ENCODE results near the gene ZBED4.

Gene ZBED4

GRCh38 chr22:49885881-49886280 lies 32.2 kb downstream of the ZBED4 start:
- peaks cover 17% of the 10 kb centered on the region for H3K36me3 ChIP-seq (ENCODE audit: low read length)
- peaks cover 3% of the 10 kb centered on the region; the same call in 1 of the 2 replicates for H4K20me1 ChIP-seq (ENCODE audit: low read depth, low read length)
- H3K79me2 ChIP-seq (ENCODE audit: insufficient read depth, low read length) = peaks cover 41% of the 10 kb centered on the region
- H2AFZ ChIP-seq (ENCODE audit: low read depth, low read length, severe bottlenecking) = no peak overlapping the region
- H3K9me3 ChIP-seq (ENCODE audit: insufficient read depth, low read length) = no peaks in the 10 kb centered on the region
- no peak overlapping the region for H3K9ac ChIP-seq (ENCODE audit: low read length)
- no peak overlapping the region for H3K27ac ChIP-seq (ENCODE audit: low read depth, low read length)
- TF ChIP-seq EZH2phosphoT487 (conservative IDR thresholded peaks at IDR 0.05; ENCODE audit: low read length) (no peak), CTCF (IDR thresholded peaks at IDR 0.05; ENCODE audit: insufficient read depth, low read length, poor library complexity, severe bottlenecking) (no peak)
- no peak overlapping the region for H3K4me2 ChIP-seq (ENCODE audit: low read depth, low read length, poor library complexity, severe bottlenecking)
- no peaks in the 10 kb centered on the region for H3F3A ChIP-seq (ENCODE audit: insufficient read depth)
- no peaks in the 10 kb centered on the region for H3K9me2 ChIP-seq (replicated peaks; ENCODE audit: insufficient read depth, low read length)
- no peak overlapping the region for H3K4me3 ChIP-seq (ENCODE audit: insufficient read depth, low read length, poor library complexity, severe bottlenecking)
- no peaks in the 10 kb centered on the region for H3K27me3 ChIP-seq (ENCODE audit: low read length)

- H3K4me2 ChIP-seq (ENCODE audit: low read depth, low read length, poor library complexity, severe bottlenecking) = no peak overlapping the region
- TF ChIP-seq CTCF (IDR thresholded peaks at IDR 0.05; ENCODE audit: insufficient read depth, low read length, poor library complexity, severe bottlenecking) = no peak
- H3K79me2 ChIP-seq (ENCODE audit: insufficient read depth, low read length) = peaks cover 35% of the 10 kb centered on the region
- H3K36me3 ChIP-seq (ENCODE audit: low read length) = peaks cover 17% of the 10 kb centered on the region
- H3K27ac ChIP-seq (ENCODE audit: low read depth, low read length) = no peak overlapping the region
- no peak overlapping the region for H3K9ac ChIP-seq (ENCODE audit: low read length)
- no peaks in the 10 kb centered on the region for H3K27me3 ChIP-seq (ENCODE audit: low read length)
- no peak overlapping the region for H2AFZ ChIP-seq (ENCODE audit: low read depth, low read length, severe bottlenecking)
- peaks cover 3% of the 10 kb centered on the region; the same call in 1 of the 2 replicates for H4K20me1 ChIP-seq (ENCODE audit: low read depth, low read length)
- no peak overlapping the region for H3K4me3 ChIP-seq (ENCODE audit: insufficient read depth, low read length, poor library complexity, severe bottlenecking)
- no peaks in the 10 kb centered on the region for H3K9me3 ChIP-seq (ENCODE audit: insufficient read depth, low read length)
- no peaks in the 10 kb centered on the region for H3K9me2 ChIP-seq (replicated peaks; ENCODE audit: insufficient read depth, low read length)
- no peaks in the 10 kb centered on the region for H3F3A ChIP-seq (ENCODE audit: insufficient read depth)
Observed at GRCh38 chr22:49886346-49887063, 32.9 kb downstream of the ZBED4 start.

- peaks cover 17% of the 10 kb centered on the region for H3K36me3 ChIP-seq (ENCODE audit: low read length)
Observed at GRCh38 chr22:49887064-49887451, 33.4 kb downstream of the ZBED4 start.

More at GRCh38 chr22:49887064-49887451, 33.4 kb downstream of the ZBED4 start:
- Histone ChIP-seq H2AFZ (ENCODE audit: low read depth, low read length, severe bottlenecking) (no peak overlapping the region), H3K4me2 (ENCODE audit: low read depth, low read length, poor library complexity, severe bottlenecking) (no peak overlapping the region), H3K4me3 (ENCODE audit: insufficient read depth, low read length, poor library complexity, severe bottlenecking) (no peak overlapping the region), H3K9me2 (replicated peaks; ENCODE audit: insufficient read depth, low read length) (no peaks in the 10 kb centered on the region), H3K79me2 (ENCODE audit: insufficient read depth, low read length) (peaks cover 29% of the 10 kb centered on the region), H4K20me1 (ENCODE audit: low read depth, low read length) (peaks cover under 1% of the 10 kb centered on the region; the same call in 1 of the 2 replicates), H3K9me3 (ENCODE audit: insufficient read depth, low read length) (no peaks in the 10 kb centered on the region), H3K27ac (ENCODE audit: low read depth, low read length) (no peak overlapping the region), H3F3A (ENCODE audit: insufficient read depth) (no peaks in the 10 kb centered on the region), H3K9ac (ENCODE audit: low read length) (no peak overlapping the region), H3K27me3 (ENCODE audit: low read length) (no peaks in the 10 kb centered on the region)
- TF ChIP-seq CTCF (IDR thresholded peaks at IDR 0.05; ENCODE audit: insufficient read depth, low read length, poor library complexity, severe bottlenecking) (no peak), EZH2phosphoT487 (conservative IDR thresholded peaks at IDR 0.05; ENCODE audit: low read length) (no peak)
